Hepatocyte (in vitro differentiated cells): ENCODE measurements around the gene ATP9B. TPM values are rescaled to one million over a fixed set of nuclear protein-coding genes. Genes with fewer than 3 reads are reported as not detected.

Experiments
- DNase-seq: peaks from one replicate; pipeline ENCODE4 v3.0.0-alpha.2; 2016; ENCODE audit warnings: low spot score
- H2AFZ ChIP-seq: fragments of 200-600 bp; sonication (generic); 2 replicates; pipeline ENCODE4 v1.6.0; 2016; ENCODE audit warnings: antibody characterized with exemption, mild to moderate bottlenecking
- H3K27ac ChIP-seq: fragments of 200-600 bp; sonication (generic); 2 replicates; pipeline ENCODE4 v1.5.1; 2016; ENCODE audit warnings: mild to moderate bottlenecking
- H3K27me3 ChIP-seq: fragments of 200-600 bp; sonication (generic); 2 replicates; pipeline ENCODE4 v1.6.1; 2016
- H3K36me3 ChIP-seq: fragments of 200-600 bp; sonication (generic); replicated peaks from 2 replicates; pipeline ENCODE4 v1.5.1; 2016; ENCODE audit warnings: low read depth; ENCODE audit not compliant: insufficient read depth
- H3K4me1 ChIP-seq: fragments of 200-600 bp; sonication (generic); 2 replicates; pipeline ENCODE4 v1.5.1; 2016; ENCODE audit warnings: mild to moderate bottlenecking, moderate library complexity; ENCODE audit not compliant: insufficient read depth
- H3K4me2 ChIP-seq: fragments of 200-600 bp; sonication (generic); 2 replicates; pipeline ENCODE4 v1.6.0; 2016
- H3K4me3 ChIP-seq: fragments of 200-600 bp; sonication (generic); 2 replicates; pipeline ENCODE4 v1.5.1; 2016; ENCODE audit warnings: mild to moderate bottlenecking
- H3K79me2 ChIP-seq: fragments of 200-600 bp; sonication (generic); 2 replicates; pipeline ENCODE4 v1.6.0; 2017; ENCODE audit warnings: mild to moderate bottlenecking
- H3K9me2 ChIP-seq: fragments of 200-600 bp; sonication (generic); replicated peaks from 2 replicates; pipeline ENCODE4 v1.6.0; 2017; ENCODE audit warnings: mild to moderate bottlenecking; ENCODE audit not compliant: insufficient read depth
- H3K9me3 ChIP-seq: fragments of 200-600 bp; sonication (generic); 2 replicates; pipeline ENCODE4 v1.5.1; 2016; ENCODE audit warnings: low read depth, mild to moderate bottlenecking
- H4K20me1 ChIP-seq: fragments of 200-600 bp; sonication (generic); 2 replicates; pipeline ENCODE4 v1.6.0; 2016; ENCODE audit warnings: mild to moderate bottlenecking; ENCODE audit not compliant: insufficient read depth, poor library complexity, severe bottlenecking
- CTCF ChIP-seq: fragments of 200-600 bp; sonication (generic); IDR thresholded peaks from 2 replicates; pipeline ENCODE4 v1.5.1; 2016; ENCODE audit warnings: antibody characterized with exemption, mild to moderate bottlenecking; ENCODE audit not compliant: poor library complexity
- EZH2 ChIP-seq: fragments of 200-600 bp; sonication (generic); IDR thresholded peaks from 2 replicates; pipeline ENCODE4 v1.6.1; 2016; ENCODE audit warnings: antibody characterized with exemption, mild to moderate bottlenecking, borderline replicate concordance
- EZH2phosphoT487 ChIP-seq: fragments of 200-600 bp; sonication (generic); IDR thresholded peaks from one replicate; pipeline ENCODE4 v1.6.1; 2018; ENCODE audit warnings: antibody characterized with exemption, mild to moderate bottlenecking, low read depth, moderate library complexity; ENCODE audit not compliant: unreplicated experiment, severe bottlenecking
- WGBS: methylation state at CpG from one replicate; pipeline ENCODE4 v1.1.6; 2016; ENCODE audit warnings: low lambda C conversion rate; ENCODE audit errors: missing lambda C conversion rate; 5-methylcytosine and 5-hydroxymethylcytosine counted together
- polyA plus RNA-seq: library from polyadenylated mRNA; unstranded; fragments of >200 nt; fragmentation: Nextera tagmentation; extraction: Ambion mirVana; gene quantifications from 2 replicates; pipeline ENCODE4 v1.2.1, GENCODE V29; 2016
- total RNA-seq: library from RNA; depleted of rRNA; stranded (reverse); fragments of >200 nt; gene quantifications from 2 replicates; pipeline ENCODE4 v1.2.3, GENCODE V29; 2014

ATP9B gene
- total and polyA plus RNA-seq, 2 experiments from 2014 or later: 14.6 to 23.8 TPM

DNA sequence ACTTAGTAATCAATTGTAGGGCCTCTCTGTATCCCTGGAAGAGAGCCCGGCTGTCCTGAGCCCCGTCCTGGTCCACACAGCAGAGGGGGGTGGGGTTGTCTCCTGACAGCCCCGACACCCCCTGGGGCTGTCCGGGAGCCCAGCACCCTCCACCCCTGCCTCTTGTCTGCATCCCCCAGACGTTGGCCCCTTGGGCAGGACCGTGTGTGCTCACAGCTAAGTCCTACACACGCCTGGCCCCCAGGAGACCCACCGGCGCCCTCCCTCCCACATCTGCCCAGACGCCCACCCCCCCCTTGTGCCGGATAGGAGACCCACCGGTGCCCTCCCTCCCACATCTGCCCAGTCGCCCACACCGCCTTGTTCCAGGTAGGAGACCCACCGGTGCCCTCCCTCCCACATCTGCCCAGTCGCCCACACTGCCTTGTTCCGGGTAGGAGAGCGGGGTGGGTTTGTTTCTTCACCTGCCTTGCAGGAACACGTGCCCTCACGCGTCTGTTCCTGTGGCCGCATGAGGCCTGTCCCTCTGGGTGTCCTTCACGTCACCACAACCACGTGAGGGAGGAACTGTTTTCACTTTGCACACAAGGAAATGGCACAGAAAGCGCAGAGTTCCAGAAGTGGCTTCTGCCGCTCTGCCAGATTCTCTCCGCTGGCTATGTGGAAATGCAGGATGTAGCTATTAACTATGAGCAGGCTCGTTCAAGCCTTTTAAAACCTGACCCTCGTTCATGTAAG lies 265.5 kb downstream of the ATP9B start:
- H3K79me2 ChIP-seq: no peaks in the 10 kb centered on the region
- H3K36me3 ChIP-seq: no peaks in the 10 kb centered on the region
- no peak for TF ChIP-seq CTCF
- no peak for TF ChIP-seq EZH2
- TF ChIP-seq EZH2phosphoT487: no peak
- no peaks in the 10 kb centered on the region for H3K27me3 ChIP-seq
- no peaks in the 10 kb centered on the region for H3K9me2 ChIP-seq
- DNase-seq: no peak
- WGBS: 90% methylated on average over 22 of the region's 29 CpGs
- no peak overlapping the region for H3K27ac ChIP-seq
- H3K4me1 ChIP-seq: no peaks in the 10 kb centered on the region
- H2AFZ ChIP-seq: no peak overlapping the region
- no peak overlapping the region for H3K4me3 ChIP-seq
- no peak overlapping the region for H3K4me2 ChIP-seq
- H3K9me3 ChIP-seq: no peaks in the 10 kb centered on the region
- no peaks in the 10 kb centered on the region for H4K20me1 ChIP-seq

DNA sequence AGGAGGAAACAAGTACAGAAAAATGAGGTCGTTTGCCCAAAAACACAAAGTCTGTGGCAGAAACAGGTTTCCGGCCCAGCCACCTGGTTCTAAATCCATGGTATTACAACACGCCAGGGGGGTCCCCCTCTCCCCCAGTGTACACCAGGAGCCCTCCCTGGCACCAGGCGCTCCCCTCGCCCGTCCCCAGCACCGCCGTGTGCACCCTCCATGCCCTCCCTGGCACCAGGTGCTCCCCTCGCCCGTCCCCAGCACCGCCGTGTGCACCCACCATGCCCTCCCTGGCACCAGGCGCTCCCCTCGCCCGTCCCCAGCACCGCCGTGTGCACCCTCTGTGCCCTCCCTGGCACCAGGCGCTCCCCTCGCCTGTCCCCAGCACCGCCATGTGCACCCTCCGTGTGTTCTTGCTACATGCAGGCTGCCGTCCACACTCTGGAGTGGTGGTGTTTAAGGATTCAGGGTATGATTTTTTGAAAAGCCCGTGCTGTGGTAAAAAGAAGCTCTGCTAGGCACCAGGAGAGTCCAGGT lies 266.7 kb downstream of the ATP9B start:
- no peak overlapping the region for H3K4me3 ChIP-seq
- H3K36me3 ChIP-seq: no peaks in the 10 kb centered on the region
- H3K9me3 ChIP-seq: no peaks in the 10 kb centered on the region
- H2AFZ ChIP-seq: no peak overlapping the region
- WGBS: 98% methylated on average over 13 of the region's 23 CpGs
- H3K79me2 ChIP-seq: no peaks in the 10 kb centered on the region
- H3K9me2 ChIP-seq: no peaks in the 10 kb centered on the region
- no peaks in the 10 kb centered on the region for H3K27me3 ChIP-seq
- no peak for DNase-seq
- TF ChIP-seq EZH2: no peak
- TF ChIP-seq CTCF: no peak
- no peak for TF ChIP-seq EZH2phosphoT487
- H3K27ac ChIP-seq: no peak overlapping the region
- H3K4me2 ChIP-seq: no peak overlapping the region
- no peaks in the 10 kb centered on the region for H3K4me1 ChIP-seq
- H4K20me1 ChIP-seq: no peaks in the 10 kb centered on the region

GRCh38 chr18:79336556-79337142 lies 267.5 kb downstream of the ATP9B start:
- TF ChIP-seq EZH2: no peak
- no peak for TF ChIP-seq EZH2phosphoT487
- no peak for TF ChIP-seq CTCF
- H3K36me3 ChIP-seq: no peaks in the 10 kb centered on the region
- H3K27ac ChIP-seq: no peak overlapping the region
- H3K4me2 ChIP-seq: no peak overlapping the region
- H3K9me3 ChIP-seq: no peaks in the 10 kb centered on the region
- H3K4me3 ChIP-seq: no peak overlapping the region
- H3K9me2 ChIP-seq: no peaks in the 10 kb centered on the region
- no peaks in the 10 kb centered on the region for H3K79me2 ChIP-seq
- no peaks in the 10 kb centered on the region for H4K20me1 ChIP-seq
- no peaks in the 10 kb centered on the region for H3K4me1 ChIP-seq
- H3K27me3 ChIP-seq: no peaks in the 10 kb centered on the region
- H2AFZ ChIP-seq: no peak overlapping the region
- no peak for DNase-seq
- WGBS: 97% methylated on average over 20 of the region's 20 CpGs
